Loucy (cell line): ENCODE results near the gene PHC3.

Experiments used
- CTCF ChIP-seq: fragments of 200-600 bp; sonication (generic); conservative IDR thresholded peaks from 2 replicates; pipeline ENCODE4 v1.5.1; 2014; ENCODE audit warnings: mild to moderate bottlenecking, antibody characterized with exemption, low read length
- EZH2phosphoT487 ChIP-seq: fragments of 200-600 bp; IDR thresholded peaks from 2 replicates; pipeline ENCODE4 v1.6.1; 2018; ENCODE audit warnings: antibody characterized with exemption, mild to moderate bottlenecking, moderate library complexity, borderline replicate concordance

- TF ChIP-seq CTCF (no peak), EZH2phosphoT487 (no peak)
Measured at GRCh38 chr3:170049146-170050000, 132.2 kb downstream of the PHC3 start.
